ENCODE data around the gene ILKAP.

ILKAP gene

GRCh38 chr2:238231251-238231793 is 27.8 kb upstream of the ILKAP start:
- no peak for TF ChIP-seq POLR2AphosphoS5 (IDR thresholded peaks at IDR 0.05; ENCODE audit: low read depth, low read length)
- no peak for TF ChIP-seq SIN3A (IDR thresholded peaks at IDR 0.05; ENCODE audit: borderline replicate concordance, insufficient read depth, low read length)
- no peak for TF ChIP-seq REST (IDR thresholded peaks at IDR 0.05; ENCODE audit: insufficient read depth in 1 of 2, low read depth in 2 of 2, low read length in 2 of 2)
- no peak for TF ChIP-seq TAF1 (IDR thresholded peaks at IDR 0.05; ENCODE audit: borderline replicate concordance, insufficient read depth, low read length)
- no peak for TF ChIP-seq FOXP2 (optimal IDR thresholded peaks at IDR 0.05; ENCODE audit: borderline replicate concordance, extremely low read depth, extremely low read length, insufficient read depth)

GRCh38 chr2:238230699-238231098 is 27.2 kb upstream of the ILKAP start:
- TF ChIP-seq FOXP2 (optimal IDR thresholded peaks at IDR 0.05; ENCODE audit: borderline replicate concordance, extremely low read depth, extremely low read length, insufficient read depth), result no peak
- TF ChIP-seq TAF1 (IDR thresholded peaks at IDR 0.05; ENCODE audit: borderline replicate concordance, insufficient read depth, low read length), result no peak
- no peak for TF ChIP-seq REST (IDR thresholded peaks at IDR 0.05; ENCODE audit: insufficient read depth in 1 of 2, low read depth in 2 of 2, low read length in 2 of 2)

GRCh38 chr2:238228700-238229099 is 25.2 kb upstream of the ILKAP start:
- TF ChIP-seq REST (IDR thresholded peaks at IDR 0.05; ENCODE audit: insufficient read depth in 1 of 2, low read depth in 2 of 2, low read length in 2 of 2) (no peak), SIN3A (IDR thresholded peaks at IDR 0.05; ENCODE audit: borderline replicate concordance, insufficient read depth, low read length) (no peak), TAF1 (IDR thresholded peaks at IDR 0.05; ENCODE audit: borderline replicate concordance, insufficient read depth, low read length) (no peak), FOXP2 (optimal IDR thresholded peaks at IDR 0.05; ENCODE audit: borderline replicate concordance, extremely low read depth, extremely low read length, insufficient read depth) (no peak), POLR2AphosphoS5 (IDR thresholded peaks at IDR 0.05; ENCODE audit: low read depth, low read length) (no peak)

GRCh38 chr2:238227587-238228032 is 24.1 kb upstream of the ILKAP start:
- TF ChIP-seq REST (IDR thresholded peaks at IDR 0.05; ENCODE audit: insufficient read depth in 1 of 2, low read depth in 2 of 2, low read length in 2 of 2) (no peak), FOXP2 (optimal IDR thresholded peaks at IDR 0.05; ENCODE audit: borderline replicate concordance, extremely low read depth, extremely low read length, insufficient read depth) (no peak), SIN3A (IDR thresholded peaks at IDR 0.05; ENCODE audit: borderline replicate concordance, insufficient read depth, low read length) (no peak), POLR2AphosphoS5 (IDR thresholded peaks at IDR 0.05; ENCODE audit: low read depth, low read length) (no peak), TAF1 (IDR thresholded peaks at IDR 0.05; ENCODE audit: borderline replicate concordance, insufficient read depth, low read length) (no peak)

All from PFSK-1 (cell line).